Lung (tissue), 12 donors: ENCODE measurements around the gene RGS8. TPM values are rescaled to one million over a fixed set of nuclear protein-coding genes. Genes with fewer than 3 reads are reported as not detected.

Experiments used
- ATAC-seq: fragments of 200-7000 bp; cut with Tn5 transposase; one replicate; pipeline ENCODE4 v1.9.1; 2020; ENCODE audit warnings: moderate number of reproducible peaks; ENCODE audit not compliant: insufficient read depth, low FRiP score
- DNase-seq, 3 donors: peaks; one replicate each; pipeline ENCODE4 v3.0.0-alpha.2; 2013 to 2017
- H3K27ac ChIP-seq, 2 donors: one replicate each; pipeline ENCODE4 v1.5.1; 2013; ENCODE audit warnings: mild to moderate bottlenecking in 2 of 2, moderate library complexity in 2 of 2, control low read depth in 1 of 2, inconsistent platforms in 1 of 2, low read depth in 1 of 2, low read length in 1 of 2
- H3K27me3 ChIP-seq, 3 donors: one replicate each; pipeline ENCODE4 v1.5.1; 2013; ENCODE audit warnings: low read length in 2 of 3; ENCODE audit not compliant: control insufficient read depth in 3 of 3, insufficient read depth in 3 of 3
- H3K36me3 ChIP-seq, 4 donors: one replicate each; pipeline ENCODE4 v1.5.1; 2013; ENCODE audit warnings: low read length in 4 of 4, mild to moderate bottlenecking in 1 of 4, moderate library complexity in 1 of 4; ENCODE audit not compliant: control insufficient read depth in 4 of 4, insufficient read depth in 4 of 4
- H3K4me1 ChIP-seq, 5 donors: one replicate each; pipeline ENCODE4 v1.5.1; 2013; ENCODE audit warnings: low read length in 5 of 5, mild to moderate bottlenecking in 2 of 5, moderate library complexity in 1 of 5; ENCODE audit not compliant: control insufficient read depth in 5 of 5, insufficient read depth in 5 of 5
- H3K4me3 ChIP-seq: one replicate; pipeline ENCODE4 v1.5.1; 2013; ENCODE audit warnings: mild to moderate bottlenecking, control low read depth, moderate library complexity
- H3K9ac ChIP-seq, 2 donors: one replicate each; pipeline ENCODE4 v1.5.1; 2013; ENCODE audit warnings: low read length in 2 of 2, control low read depth in 1 of 2; ENCODE audit not compliant: insufficient read depth in 1 of 2
- H3K9me3 ChIP-seq, 4 donors: one replicate each; pipeline ENCODE4 v1.5.1; 2013; ENCODE audit warnings: low read length in 3 of 4, mild to moderate bottlenecking in 1 of 4, moderate library complexity in 1 of 4; ENCODE audit not compliant: control insufficient read depth in 4 of 4, insufficient read depth in 3 of 4
- WGBS, 2 donors: extraction: QIAGEN DNeasy Blood & Tissue Kit; methylation state at CpG; one replicate each; pipeline ENCODE4 v1.1.7; 2013; 5-methylcytosine and 5-hydroxymethylcytosine counted together
- polyA plus RNA-seq, 2 donors: library from polyadenylated mRNA; stranded (reverse); fragments of 200-250 nt; gene quantifications; one replicate each; pipeline ENCODE4 v1.2.1, GENCODE V29; 2013
- total RNA-seq, 2 donors: library from RNA; depleted of rRNA in 1 of 2; stranded (reverse); fragments of >200 nt in 1 of 2; gene quantifications; one replicate each; pipeline ENCODE4 v1.2.1, GENCODE V29; 2014 to 2021
- TF ChIP-seq, protein P1 (sequence below): IDR thresholded peaks from 2 replicates; pipeline ENCODE4 v1.5.1; 2012; ENCODE audit warnings: mild to moderate bottlenecking; ENCODE audit errors: control extremely low read depth, extremely low read depth
- donor health status: control.
- donor health status: control.
- donor health status: Bipolar disorder and iron deficiency.
- donor health status: healthy.
- donor health status: DM: yes; HTN: yes; CAD: no.

Gene RGS8
- total and polyA plus RNA-seq, 4 donors = 0.02 to 0.03 (median 0.02) TPM; not detected in 1

DNA sequence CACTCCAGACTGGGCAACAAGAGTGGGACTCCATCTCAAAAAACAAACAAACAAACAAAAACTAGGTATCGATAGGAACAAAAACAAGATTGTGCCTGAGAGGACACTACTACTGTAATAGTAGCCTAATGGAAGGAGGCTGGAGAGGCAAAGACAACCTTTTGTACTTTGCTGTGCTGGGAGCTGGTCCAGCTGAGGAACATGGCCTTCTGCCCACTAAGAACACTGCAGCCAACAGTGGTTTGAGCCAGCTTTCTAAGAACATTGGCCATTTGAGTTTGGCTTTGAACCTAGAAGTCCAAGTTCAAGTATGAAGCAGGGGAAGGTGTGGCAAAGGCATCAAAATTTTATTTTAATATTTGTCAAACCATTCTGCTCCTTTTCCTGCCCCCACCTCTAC lies 22.7 kb upstream of the RGS8 start:
- WGBS, 2 donors = 89 to 93% methylated on average over 1 of the region's 1 CpG
- Histone ChIP-seq H3K36me3 (no peaks in the 10 kb centered on the region), H3K9me3 (no peaks in the 10 kb centered on the region), H3K4me3 (no peak overlapping the region), H3K27ac (no peak overlapping the region), H3K4me1 (no peaks in the 10 kb centered on the region), H3K27me3 (no peaks in the 10 kb centered on the region), H3K9ac (no peak overlapping the region)
- TF ChIP-seq, protein P1, sequence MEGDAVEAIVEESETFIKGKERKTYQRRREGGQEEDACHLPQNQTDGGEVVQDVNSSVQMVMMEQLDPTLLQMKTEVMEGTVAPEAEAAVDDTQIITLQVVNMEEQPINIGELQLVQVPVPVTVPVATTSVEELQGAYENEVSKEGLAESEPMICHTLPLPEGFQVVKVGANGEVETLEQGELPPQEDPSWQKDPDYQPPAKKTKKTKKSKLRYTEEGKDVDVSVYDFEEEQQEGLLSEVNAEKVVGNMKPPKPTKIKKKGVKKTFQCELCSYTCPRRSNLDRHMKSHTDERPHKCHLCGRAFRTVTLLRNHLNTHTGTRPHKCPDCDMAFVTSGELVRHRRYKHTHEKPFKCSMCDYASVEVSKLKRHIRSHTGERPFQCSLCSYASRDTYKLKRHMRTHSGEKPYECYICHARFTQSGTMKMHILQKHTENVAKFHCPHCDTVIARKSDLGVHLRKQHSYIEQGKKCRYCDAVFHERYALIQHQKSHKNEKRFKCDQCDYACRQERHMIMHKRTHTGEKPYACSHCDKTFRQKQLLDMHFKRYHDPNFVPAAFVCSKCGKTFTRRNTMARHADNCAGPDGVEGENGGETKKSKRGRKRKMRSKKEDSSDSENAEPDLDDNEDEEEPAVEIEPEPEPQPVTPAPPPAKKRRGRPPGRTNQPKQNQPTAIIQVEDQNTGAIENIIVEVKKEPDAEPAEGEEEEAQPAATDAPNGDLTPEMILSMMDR = no peak
- peak in 2 of 3 donors; percentile 36 to 48 for DNase-seq
- no peak for ATAC-seq

DNA sequence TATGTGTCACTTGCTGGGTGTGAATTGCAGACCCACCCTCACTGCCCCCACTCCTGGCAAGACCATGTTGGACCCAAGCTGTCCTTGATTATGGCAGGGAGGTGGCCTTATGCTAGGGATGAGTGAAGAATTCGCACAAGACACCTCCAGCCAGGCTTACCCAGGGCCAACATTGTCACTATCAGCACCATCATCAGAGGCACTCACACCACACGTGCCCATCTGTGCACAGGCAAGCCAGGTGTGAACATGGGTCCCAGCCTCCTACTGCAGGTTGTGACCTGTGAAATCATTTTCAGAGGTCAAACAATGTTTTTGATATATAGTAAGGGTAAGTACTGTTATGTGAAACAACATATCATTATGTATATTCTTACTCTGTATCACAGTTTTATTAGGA lies 20.3 kb upstream of the RGS8 start:
- Histone ChIP-seq H3K4me1 (peaks cover 0 to 7% (median 0%) of the 10 kb centered on the region in 5 donors), H3K9me3 (no peaks in the 10 kb centered on the region), H3K4me3 (no peak overlapping the region), H3K9ac (no peak overlapping the region), H3K36me3 (no peaks in the 10 kb centered on the region), H3K27ac (no peak overlapping the region), H3K27me3 (no peaks in the 10 kb centered on the region)
- DNase-seq (no peak), ATAC-seq (no peak)
- WGBS, 2 donors = 87 to 94% methylated on average over 2 of the region's 2 CpGs
- TF ChIP-seq, protein P1 = no peak

DNA sequence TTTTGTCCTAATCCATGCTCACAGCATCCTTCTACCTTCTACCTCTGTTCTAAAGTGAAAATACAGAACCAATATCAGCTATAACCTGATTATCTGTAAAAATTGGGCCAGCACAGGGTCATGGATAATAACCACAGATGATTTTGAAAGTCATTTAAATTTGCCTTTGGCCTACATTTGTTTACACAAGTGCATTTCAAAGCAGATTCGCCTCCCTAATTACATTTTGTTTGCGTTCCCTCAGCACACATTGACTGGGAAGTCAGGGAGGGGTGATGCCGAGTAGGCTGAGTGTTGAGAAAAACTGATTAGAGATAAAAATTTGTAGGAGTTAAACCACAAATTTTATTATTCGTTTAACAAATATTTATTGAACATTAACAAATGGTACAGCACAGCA lies 19.2 kb upstream of the RGS8 start:
- Histone ChIP-seq H3K27ac (no peak overlapping the region), H3K4me3 (no peak overlapping the region), H3K9me3 (no peaks in the 10 kb centered on the region), H3K36me3 (no peaks in the 10 kb centered on the region), H3K27me3 (no peaks in the 10 kb centered on the region), H3K4me1 (peaks cover 0 to 11% (median 0%) of the 10 kb centered on the region in 5 donors), H3K9ac (no peak overlapping the region)
- no peak for DNase-seq
- ATAC-seq = no peak
- TF ChIP-seq, protein P1 = no peak
- 63 to 68% methylated on average over 4 of the region's 4 CpGs for WGBS, 2 donors
